GM23338 (cell line): Measurements from ENCODE around the gene DDIT3. TPM values are rescaled to one million over a fixed set of nuclear protein-coding genes. Genes with fewer than 3 reads are reported as not detected.

Experiments
- ATAC-seq: fragments of 200-7000 bp; cut with Tn5 transposase; 3 replicates; pipeline ENCODE4 v1.9.1; 2020
- DNase-seq: peaks from one replicate; pipeline ENCODE4 v3.0.0-alpha.2; 2015; ENCODE audit warnings: low spot score
- H2AFZ ChIP-seq: fragments of 200-600 bp; sonication (generic); 2 replicates; pipeline ENCODE4 v1.8.0; 2016; ENCODE audit warnings: antibody characterized with exemption, mild to moderate bottlenecking, moderate library complexity
- H3F3A ChIP-seq: fragments of 200-600 bp; sonication (generic); replicated peaks from 2 replicates; pipeline ENCODE4 v1.8.0; 2017; ENCODE audit warnings: antibody characterized with exemption, mixed run types, low read depth
- H3K27ac ChIP-seq: fragments of 200-600 bp; sonication (generic); 2 replicates; pipeline ENCODE4 v1.6.1; 2016; ENCODE audit warnings: low read depth
- H3K27me3 ChIP-seq: fragments of 200-600 bp; sonication (generic); 2 replicates; pipeline ENCODE4 v1.8.0; 2016; ENCODE audit warnings: mild to moderate bottlenecking, mixed run types, moderate library complexity; ENCODE audit not compliant: insufficient read depth
- H3K36me3 ChIP-seq: fragments of 200-600 bp; sonication (generic); 2 replicates; pipeline ENCODE4 v1.8.0; 2016; ENCODE audit warnings: mild to moderate bottlenecking; ENCODE audit not compliant: insufficient read depth
- H3K4me1 ChIP-seq: fragments of 200-600 bp; sonication (generic); 2 replicates; pipeline ENCODE4 v1.8.0; 2016; ENCODE audit warnings: mild to moderate bottlenecking, moderate library complexity; ENCODE audit not compliant: insufficient read depth
- H3K4me2 ChIP-seq: fragments of 200-600 bp; sonication (generic); 2 replicates; pipeline ENCODE4 v1.7.1; 2017; ENCODE audit warnings: mixed run types
- H3K4me3 ChIP-seq: fragments of 200-600 bp; sonication (generic); 2 replicates; pipeline ENCODE4 v1.6.1; 2016; ENCODE audit warnings: mixed run types
- H3K79me2 ChIP-seq: fragments of 200-600 bp; sonication (generic); replicated peaks from 2 replicates; pipeline ENCODE4 v1.8.0; 2017; ENCODE audit warnings: mild to moderate bottlenecking; ENCODE audit not compliant: insufficient read depth
- H3K9me2 ChIP-seq: fragments of 200-600 bp; sonication (generic); 2 replicates; pipeline ENCODE4 v1.8.0; 2017; ENCODE audit not compliant: insufficient read depth
- H4K20me1 ChIP-seq: fragments of 200-600 bp; sonication (generic); replicated peaks from 2 replicates; pipeline ENCODE4 v1.8.0; 2017; ENCODE audit warnings: mild to moderate bottlenecking; ENCODE audit not compliant: insufficient read depth
- H3K27ac Mint-ChIP-seq: 2 replicates; pipeline ENCODE4 v1.8.0; 2020; ENCODE audit warnings: inconsistent platforms, mild to moderate bottlenecking, moderate library complexity, mixed read lengths
- H3K27me3 Mint-ChIP-seq: 3 replicates; pipeline ENCODE4 v1.8.0; 2022; ENCODE audit warnings: low read depth, mild to moderate bottlenecking, moderate library complexity, mixed read lengths, inconsistent platforms; ENCODE audit not compliant: insufficient read depth, poor library complexity
- H3K36me3 Mint-ChIP-seq: 3 replicates; pipeline ENCODE4 v1.8.0; 2021; ENCODE audit warnings: low read depth, mild to moderate bottlenecking, inconsistent platforms, moderate library complexity, mixed read lengths
- H3K4me1 Mint-ChIP-seq: 3 replicates; pipeline ENCODE4 v1.8.0; 2020; ENCODE audit warnings: mild to moderate bottlenecking, inconsistent platforms, mixed read lengths
- H3K4me3 Mint-ChIP-seq: 3 replicates; pipeline ENCODE4 v1.8.0; 2021; ENCODE audit warnings: moderate library complexity, mild to moderate bottlenecking, inconsistent platforms, mixed read lengths
- H3K9me3 Mint-ChIP-seq: 3 replicates; pipeline ENCODE4 v1.8.0; 2020; ENCODE audit warnings: moderate library complexity, mild to moderate bottlenecking, inconsistent platforms, mixed read lengths
- EZH2 ChIP-seq: fragments of 200-600 bp; sonication (generic); IDR thresholded peaks from one replicate; pipeline ENCODE4 v1.8.0; 2017; ENCODE audit warnings: antibody characterized with exemption, mild to moderate bottlenecking, low read depth; ENCODE audit not compliant: unreplicated experiment
- EZH2phosphoT487 ChIP-seq: fragments of 200-600 bp; sonication (generic); IDR thresholded peaks from one replicate; pipeline ENCODE4 v1.8.1; 2018; ENCODE audit warnings: antibody characterized with exemption; ENCODE audit not compliant: unreplicated experiment
- polyA plus RNA-seq: library from polyadenylated mRNA; unstranded; fragments of >200 nt; fragmentation: Nextera tagmentation; extraction: Ambion mirVana; gene quantifications from 2 replicates; pipeline ENCODE4 v1.2.1, GENCODE V29; 2016
- total RNA-seq: library from RNA; depleted of rRNA; stranded (reverse); fragments of >200 nt; shearing (Covaris generic); gene quantifications from 2 replicates; pipeline ENCODE4 v1.2.3, GENCODE V29; 2014
- TF ChIP-seq, protein P1 (sequence below): fragments of 250-450 bp; sonication (Bioruptor Pico); IDR thresholded peaks from 2 replicates; pipeline ENCODE4 v1.5.0; 2020; ENCODE audit warnings: mild to moderate bottlenecking, moderate library complexity

The DDIT3 gene
- total and polyA plus RNA-seq, 2 experiments from 2014 or later = 3.9 to 12.5 TPM

GRCh38 chr12:57525615-57526383, 5.5 kb upstream of the DDIT3 start:
- Histone ChIP-seq H4K20me1 (peaks cover 17% of the 10 kb centered on the region), H2AFZ (no peak overlapping the region), H3K4me2 (no peak overlapping the region), H3K4me1 (peaks cover 26% of the 10 kb centered on the region), H3F3A (peaks cover 30% of the 10 kb centered on the region), H3K27me3 (no peaks in the 10 kb centered on the region), H3K9me2 (no peaks in the 10 kb centered on the region), H3K27ac (no peak overlapping the region), H3K79me2 (0 out of 2 replicates have a peak, but pooled peaks cover 7% of the 10 kb centered on the region), H3K36me3 (peaks cover 5% of the 10 kb centered on the region), H3K4me3 (no peak overlapping the region)
- Mint-ChIP-seq H3K36me3 (peaks cover 31% of the 10 kb centered on the region), H3K4me1 (peaks cover 43% of the 10 kb centered on the region), H3K4me3 (no peak overlapping the region), H3K27ac (no peak overlapping the region), H3K9me3 (no peaks in the 10 kb centered on the region; the same call in 2 of the 3 replicates), H3K27me3 (peaks cover 36% of the 10 kb centered on the region)
- TF ChIP-seq EZH2 (no peak), EZH2phosphoT487 (no peak)
- TF ChIP-seq, protein P1, sequence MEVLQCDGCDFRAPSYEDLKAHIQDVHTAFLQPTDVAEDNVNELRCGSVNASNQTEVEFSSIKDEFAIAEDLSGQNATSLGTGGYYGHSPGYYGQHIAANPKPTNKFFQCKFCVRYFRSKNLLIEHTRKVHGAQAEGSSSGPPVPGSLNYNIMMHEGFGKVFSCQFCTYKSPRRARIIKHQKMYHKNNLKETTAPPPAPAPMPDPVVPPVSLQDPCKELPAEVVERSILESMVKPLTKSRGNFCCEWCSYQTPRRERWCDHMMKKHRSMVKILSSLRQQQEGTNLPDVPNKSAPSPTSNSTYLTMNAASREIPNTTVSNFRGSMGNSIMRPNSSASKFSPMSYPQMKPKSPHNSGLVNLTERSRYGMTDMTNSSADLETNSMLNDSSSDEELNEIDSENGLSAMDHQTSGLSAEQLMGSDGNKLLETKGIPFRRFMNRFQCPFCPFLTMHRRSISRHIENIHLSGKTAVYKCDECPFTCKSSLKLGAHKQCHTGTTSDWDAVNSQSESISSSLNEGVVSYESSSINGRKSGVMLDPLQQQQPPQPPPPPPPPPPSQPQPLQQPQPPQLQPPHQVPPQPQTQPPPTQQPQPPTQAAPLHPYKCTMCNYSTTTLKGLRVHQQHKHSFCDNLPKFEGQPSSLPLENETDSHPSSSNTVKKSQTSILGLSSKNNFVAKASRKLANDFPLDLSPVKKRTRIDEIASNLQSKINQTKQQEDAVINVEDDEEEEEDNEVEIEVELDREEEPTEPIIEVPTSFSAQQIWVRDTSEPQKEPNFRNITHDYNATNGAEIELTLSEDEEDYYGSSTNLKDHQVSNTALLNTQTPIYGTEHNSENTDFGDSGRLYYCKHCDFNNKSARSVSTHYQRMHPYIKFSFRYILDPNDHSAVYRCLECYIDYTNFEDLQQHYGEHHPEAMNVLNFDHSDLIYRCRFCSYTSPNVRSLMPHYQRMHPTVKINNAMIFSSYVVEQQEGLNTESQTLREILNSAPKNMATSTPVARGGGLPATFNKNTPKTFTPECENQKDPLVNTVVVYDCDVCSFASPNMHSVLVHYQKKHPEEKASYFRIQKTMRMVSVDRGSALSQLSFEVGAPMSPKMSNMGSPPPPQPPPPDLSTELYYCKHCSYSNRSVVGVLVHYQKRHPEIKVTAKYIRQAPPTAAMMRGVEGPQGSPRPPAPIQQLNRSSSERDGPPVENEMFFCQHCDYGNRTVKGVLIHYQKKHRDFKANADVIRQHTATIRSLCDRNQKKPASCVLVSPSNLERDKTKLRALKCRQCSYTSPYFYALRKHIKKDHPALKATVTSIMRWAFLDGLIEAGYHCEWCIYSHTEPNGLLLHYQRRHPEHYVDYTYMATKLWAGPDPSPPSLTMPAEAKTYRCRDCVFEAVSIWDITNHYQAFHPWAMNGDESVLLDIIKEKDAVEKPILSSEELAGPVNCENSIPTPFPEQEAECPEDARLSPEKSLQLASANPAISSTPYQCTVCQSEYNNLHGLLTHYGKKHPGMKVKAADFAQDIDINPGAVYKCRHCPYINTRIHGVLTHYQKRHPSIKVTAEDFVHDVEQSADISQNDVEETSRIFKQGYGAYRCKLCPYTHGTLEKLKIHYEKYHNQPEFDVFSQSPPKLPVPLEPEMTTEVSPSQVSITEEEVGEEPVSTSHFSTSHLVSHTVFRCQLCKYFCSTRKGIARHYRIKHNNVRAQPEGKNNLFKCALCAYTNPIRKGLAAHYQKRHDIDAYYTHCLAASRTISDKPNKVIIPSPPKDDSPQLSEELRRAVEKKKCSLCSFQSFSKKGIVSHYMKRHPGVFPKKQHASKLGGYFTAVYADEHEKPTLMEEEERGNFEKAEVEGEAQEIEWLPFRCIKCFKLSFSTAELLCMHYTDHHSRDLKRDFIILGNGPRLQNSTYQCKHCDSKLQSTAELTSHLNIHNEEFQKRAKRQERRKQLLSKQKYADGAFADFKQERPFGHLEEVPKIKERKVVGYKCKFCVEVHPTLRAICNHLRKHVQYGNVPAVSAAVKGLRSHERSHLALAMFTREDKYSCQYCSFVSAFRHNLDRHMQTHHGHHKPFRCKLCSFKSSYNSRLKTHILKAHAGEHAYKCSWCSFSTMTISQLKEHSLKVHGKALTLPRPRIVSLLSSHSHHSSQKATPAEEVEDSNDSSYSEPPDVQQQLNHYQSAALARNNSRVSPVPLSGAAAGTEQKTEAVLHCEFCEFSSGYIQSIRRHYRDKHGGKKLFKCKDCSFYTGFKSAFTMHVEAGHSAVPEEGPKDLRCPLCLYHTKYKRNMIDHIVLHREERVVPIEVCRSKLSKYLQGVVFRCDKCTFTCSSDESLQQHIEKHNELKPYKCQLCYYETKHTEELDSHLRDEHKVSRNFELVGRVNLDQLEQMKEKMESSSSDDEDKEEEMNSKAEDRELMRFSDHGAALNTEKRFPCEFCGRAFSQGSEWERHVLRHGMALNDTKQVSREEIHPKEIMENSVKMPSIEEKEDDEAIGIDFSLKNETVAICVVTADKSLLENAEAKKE (CRISPR knock-in tag) = no peak
- no peak for ATAC-seq
- no peak for DNase-seq
